Measurements from ENCODE around the gene BTNL9.

The BTNL9 gene

DNA sequence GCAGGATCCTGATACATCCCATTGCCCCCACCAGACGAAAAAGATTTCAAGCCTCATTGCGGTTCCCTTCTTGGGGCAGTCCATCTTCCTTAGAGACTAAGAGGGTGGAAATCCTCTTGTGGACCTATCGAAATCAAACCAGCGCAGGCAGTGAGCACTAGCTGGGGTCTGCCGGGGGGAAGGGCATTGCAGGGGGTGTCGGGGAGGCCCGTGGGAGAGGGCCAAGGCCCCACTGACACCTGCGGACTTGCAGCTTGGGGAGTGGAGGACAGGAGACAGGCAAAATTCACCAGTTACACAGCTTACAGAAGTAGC lies 522 bp downstream of the BTNL9 start:
- Histone ChIP-seq H3K27me3 (peaks cover 0 to 32% of the 10 kb centered on the region in 2 donors), H3K36me3 (no peaks in the 10 kb centered on the region), H3K9me3 (no peaks in the 10 kb centered on the region), H3K27ac (no peak overlapping the region), H3K4me3 (peak overlapping the region in 1 of 2 donors; percentile 10), H3K4me1 (no peaks in the 10 kb centered on the region)
- intact Hi-C loops (cut with DNase I; ENCODE audit: low total_unique reads): no loop called here
- TF ChIP-seq, protein P1, sequence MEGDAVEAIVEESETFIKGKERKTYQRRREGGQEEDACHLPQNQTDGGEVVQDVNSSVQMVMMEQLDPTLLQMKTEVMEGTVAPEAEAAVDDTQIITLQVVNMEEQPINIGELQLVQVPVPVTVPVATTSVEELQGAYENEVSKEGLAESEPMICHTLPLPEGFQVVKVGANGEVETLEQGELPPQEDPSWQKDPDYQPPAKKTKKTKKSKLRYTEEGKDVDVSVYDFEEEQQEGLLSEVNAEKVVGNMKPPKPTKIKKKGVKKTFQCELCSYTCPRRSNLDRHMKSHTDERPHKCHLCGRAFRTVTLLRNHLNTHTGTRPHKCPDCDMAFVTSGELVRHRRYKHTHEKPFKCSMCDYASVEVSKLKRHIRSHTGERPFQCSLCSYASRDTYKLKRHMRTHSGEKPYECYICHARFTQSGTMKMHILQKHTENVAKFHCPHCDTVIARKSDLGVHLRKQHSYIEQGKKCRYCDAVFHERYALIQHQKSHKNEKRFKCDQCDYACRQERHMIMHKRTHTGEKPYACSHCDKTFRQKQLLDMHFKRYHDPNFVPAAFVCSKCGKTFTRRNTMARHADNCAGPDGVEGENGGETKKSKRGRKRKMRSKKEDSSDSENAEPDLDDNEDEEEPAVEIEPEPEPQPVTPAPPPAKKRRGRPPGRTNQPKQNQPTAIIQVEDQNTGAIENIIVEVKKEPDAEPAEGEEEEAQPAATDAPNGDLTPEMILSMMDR (IDR thresholded peaks at IDR 0.05): no peak
- no peak for DNase-seq

DNA sequence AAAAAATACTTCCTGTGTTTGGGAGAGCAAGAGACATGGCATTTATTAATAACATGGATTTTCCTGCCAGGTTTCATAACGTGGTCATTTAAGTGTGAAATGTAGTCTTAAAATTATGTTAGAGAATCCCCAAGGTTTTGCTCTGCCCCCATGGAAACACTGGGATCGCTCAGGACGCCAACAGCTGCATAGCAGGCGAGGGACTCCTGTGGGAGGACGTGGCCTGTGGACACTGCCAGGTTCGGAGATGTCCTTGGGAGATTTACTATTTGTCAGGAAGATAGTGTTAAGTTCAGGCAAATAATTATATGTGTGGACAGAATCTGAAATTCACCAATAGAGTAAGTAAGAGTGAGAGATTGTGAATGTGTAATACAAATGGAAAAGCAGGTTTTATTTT lies 977 bp downstream of the BTNL9 start:
- Histone ChIP-seq H3K4me1 (no peaks in the 10 kb centered on the region), H3K27me3 (peaks cover 0 to 31% of the 10 kb centered on the region in 2 donors), H3K27ac (no peak overlapping the region), H3K36me3 (no peaks in the 10 kb centered on the region), H3K4me3 (peak overlapping the region in 1 of 2 donors; percentile 4), H3K9me3 (no peaks in the 10 kb centered on the region)
- DNase-seq: no peak
- TF ChIP-seq, protein P1 (IDR thresholded peaks at IDR 0.05): no peak
- intact Hi-C loops (cut with DNase I; ENCODE audit: low total_unique reads): no loop called here

DNA sequence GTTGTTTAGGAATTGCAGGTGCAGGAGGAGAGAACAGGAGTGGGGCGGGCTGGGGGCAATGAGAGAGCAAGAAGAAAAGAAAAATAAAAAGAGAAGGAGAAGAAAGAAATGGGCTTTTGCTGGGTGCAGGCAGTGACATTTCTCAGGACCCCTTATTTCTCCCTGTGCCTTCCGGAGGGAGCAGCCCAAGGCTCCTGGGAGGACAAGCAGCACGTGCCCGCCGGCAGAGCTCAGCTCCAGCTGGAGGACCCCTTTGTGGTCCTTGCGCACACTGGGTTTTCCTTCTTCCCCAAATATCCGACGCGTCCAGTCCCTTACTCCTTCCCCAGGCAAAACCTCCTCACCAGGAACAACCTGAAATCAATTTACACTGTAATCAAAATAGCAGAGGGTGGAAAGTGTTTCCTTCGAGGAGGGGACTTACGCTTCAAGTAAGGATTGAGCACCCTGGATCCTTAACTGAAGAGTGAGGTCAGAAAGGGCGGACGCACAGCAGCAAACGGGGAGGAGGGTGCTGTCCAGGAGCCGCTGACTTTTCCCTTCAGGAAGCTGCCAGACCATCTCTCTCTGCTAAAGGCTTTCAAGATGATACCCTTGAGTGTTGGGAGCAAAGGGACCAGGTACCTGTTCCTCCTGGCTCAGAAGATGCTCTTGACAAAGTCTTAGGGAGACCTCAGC lies 2.1 kb downstream of the BTNL9 start:
- TF ChIP-seq, protein P1 (IDR thresholded peaks at IDR 0.05): no peak
- no peaks in the 10 kb centered on the region for H3K4me1 ChIP-seq
- no peak overlapping the region for H3K27ac ChIP-seq
- no peak overlapping the region for H3K4me3 ChIP-seq
- no peaks in the 10 kb centered on the region for H3K36me3 ChIP-seq
- intact Hi-C loops (cut with DNase I; ENCODE audit: low total_unique reads): no loop called here
- no peaks in the 10 kb centered on the region for H3K9me3 ChIP-seq
- DNase-seq: no peak
- peaks cover 0 to 35% of the 10 kb centered on the region in 2 donors for H3K27me3 ChIP-seq

DNA sequence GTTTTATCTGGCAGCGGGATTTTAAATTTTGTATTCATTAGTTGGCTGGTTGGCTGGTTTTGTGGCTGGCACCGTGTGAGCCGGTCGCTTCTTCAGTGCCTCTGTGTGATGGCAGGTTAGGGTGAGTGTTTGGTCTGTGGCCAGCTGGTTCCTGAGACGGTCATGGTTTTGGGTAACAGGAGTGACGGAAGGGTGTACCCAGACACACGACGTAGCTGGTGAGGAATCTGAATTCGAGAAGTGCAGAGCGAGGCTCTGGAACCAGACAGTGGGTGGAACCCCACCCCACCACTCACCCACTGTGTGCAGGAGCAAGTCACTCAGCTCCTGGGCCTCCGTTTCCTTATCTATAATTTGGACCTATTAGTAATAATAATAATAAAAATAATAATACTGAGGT lies 2.7 kb downstream of the BTNL9 start:
- Histone ChIP-seq H3K4me3 (no peak overlapping the region), H3K36me3 (no peaks in the 10 kb centered on the region), H3K27ac (no peak overlapping the region), H3K9me3 (no peaks in the 10 kb centered on the region), H3K4me1 (no peaks in the 10 kb centered on the region), H3K27me3 (peaks cover 0 to 40% of the 10 kb centered on the region in 2 donors)
- DNase-seq: no peak
- intact Hi-C loops (cut with DNase I; ENCODE audit: low total_unique reads): no loop called here
- TF ChIP-seq, protein P1 (IDR thresholded peaks at IDR 0.05): no peak

DNA sequence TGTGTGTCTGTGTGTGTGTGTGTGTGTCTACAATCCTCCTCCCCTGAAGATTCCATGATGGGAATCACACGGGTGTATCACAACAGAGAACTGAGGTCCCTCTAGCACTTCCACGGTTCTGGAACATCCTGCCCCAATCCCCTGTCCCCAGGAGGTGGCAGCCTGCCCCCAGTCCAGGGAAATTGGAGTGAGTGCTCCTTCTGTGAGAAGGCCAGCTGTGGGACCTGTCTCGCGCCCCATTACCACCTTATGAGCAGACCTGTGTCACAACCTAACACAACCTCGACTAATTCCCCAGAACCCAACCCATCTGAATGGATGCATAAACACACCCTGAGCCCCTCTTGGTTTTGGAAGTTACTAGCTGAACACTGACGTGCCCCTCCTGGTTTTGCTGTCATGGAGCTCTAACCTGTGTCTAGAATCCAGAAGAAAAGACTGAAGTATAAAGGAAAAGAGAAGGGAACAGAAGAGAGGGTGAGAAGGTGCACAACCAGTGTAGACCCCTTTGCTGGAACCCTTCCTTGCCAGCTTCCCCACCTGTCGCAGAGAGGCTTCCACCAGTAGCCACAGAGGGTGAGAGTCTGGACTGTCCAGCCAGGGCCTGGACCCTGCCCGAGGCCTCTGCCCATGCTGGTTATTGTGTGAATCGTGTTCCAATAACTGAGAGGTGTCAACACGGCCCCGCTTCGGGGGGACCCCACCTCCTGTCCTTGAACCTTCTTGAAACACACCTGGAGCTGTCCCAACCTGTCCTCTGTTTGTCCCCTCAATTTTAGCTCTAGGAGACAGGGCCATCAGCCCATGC lies 3.4 kb downstream of the BTNL9 start:
- Histone ChIP-seq H3K27me3 (peaks cover 0 to 47% of the 10 kb centered on the region in 2 donors), H3K4me1 (no peaks in the 10 kb centered on the region), H3K36me3 (no peaks in the 10 kb centered on the region), H3K9me3 (no peaks in the 10 kb centered on the region), H3K27ac (no peak overlapping the region), H3K4me3 (no peak overlapping the region)
- intact Hi-C loops (cut with DNase I; ENCODE audit: low total_unique reads): no loop called here
- DNase-seq: no peak
- TF ChIP-seq, protein P1 (IDR thresholded peaks at IDR 0.05): no peak
